GM12872 (cell line): ENCODE data around the gene ECE2.

Experiments used
- TF ChIP-seq, protein P1 (sequence below): IDR thresholded peaks from 3 replicates; pipeline ENCODE4 v1.5.1; 2011; ENCODE audit warnings: low read depth, mild to moderate bottlenecking, low read length, moderate library complexity; ENCODE audit not compliant: insufficient read depth

Gene ECE2

GRCh38 chr3:184328516-184328915, 52.7 kb downstream of the ECE2 start:
- TF ChIP-seq, protein P1, sequence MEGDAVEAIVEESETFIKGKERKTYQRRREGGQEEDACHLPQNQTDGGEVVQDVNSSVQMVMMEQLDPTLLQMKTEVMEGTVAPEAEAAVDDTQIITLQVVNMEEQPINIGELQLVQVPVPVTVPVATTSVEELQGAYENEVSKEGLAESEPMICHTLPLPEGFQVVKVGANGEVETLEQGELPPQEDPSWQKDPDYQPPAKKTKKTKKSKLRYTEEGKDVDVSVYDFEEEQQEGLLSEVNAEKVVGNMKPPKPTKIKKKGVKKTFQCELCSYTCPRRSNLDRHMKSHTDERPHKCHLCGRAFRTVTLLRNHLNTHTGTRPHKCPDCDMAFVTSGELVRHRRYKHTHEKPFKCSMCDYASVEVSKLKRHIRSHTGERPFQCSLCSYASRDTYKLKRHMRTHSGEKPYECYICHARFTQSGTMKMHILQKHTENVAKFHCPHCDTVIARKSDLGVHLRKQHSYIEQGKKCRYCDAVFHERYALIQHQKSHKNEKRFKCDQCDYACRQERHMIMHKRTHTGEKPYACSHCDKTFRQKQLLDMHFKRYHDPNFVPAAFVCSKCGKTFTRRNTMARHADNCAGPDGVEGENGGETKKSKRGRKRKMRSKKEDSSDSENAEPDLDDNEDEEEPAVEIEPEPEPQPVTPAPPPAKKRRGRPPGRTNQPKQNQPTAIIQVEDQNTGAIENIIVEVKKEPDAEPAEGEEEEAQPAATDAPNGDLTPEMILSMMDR = no peak

GRCh38 chr3:184332370-184333090, 56.7 kb downstream of the ECE2 start:
- TF ChIP-seq, protein P1 = no peak

DNA sequence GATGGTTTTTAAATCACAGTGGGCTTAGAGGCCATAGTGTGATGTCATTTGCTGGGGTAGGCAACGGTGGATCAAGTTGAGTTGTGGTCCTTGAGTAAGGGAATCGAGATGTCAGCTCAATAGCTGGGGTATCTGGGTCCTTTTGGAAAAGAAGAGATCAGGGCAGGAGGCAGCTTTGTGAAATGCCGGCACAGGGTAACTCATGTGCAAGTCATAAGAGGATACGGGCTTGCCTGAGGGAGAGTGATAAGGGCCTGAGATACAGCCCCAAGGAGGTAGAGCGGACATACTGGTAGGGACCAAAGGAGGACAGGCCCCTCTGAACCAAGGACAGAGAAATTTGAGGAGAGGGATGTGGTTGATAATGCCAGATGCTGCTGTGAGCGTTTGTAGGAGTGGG, 57.4 kb downstream of the ECE2 start:
- TF ChIP-seq, protein P1 = no peak

DNA sequence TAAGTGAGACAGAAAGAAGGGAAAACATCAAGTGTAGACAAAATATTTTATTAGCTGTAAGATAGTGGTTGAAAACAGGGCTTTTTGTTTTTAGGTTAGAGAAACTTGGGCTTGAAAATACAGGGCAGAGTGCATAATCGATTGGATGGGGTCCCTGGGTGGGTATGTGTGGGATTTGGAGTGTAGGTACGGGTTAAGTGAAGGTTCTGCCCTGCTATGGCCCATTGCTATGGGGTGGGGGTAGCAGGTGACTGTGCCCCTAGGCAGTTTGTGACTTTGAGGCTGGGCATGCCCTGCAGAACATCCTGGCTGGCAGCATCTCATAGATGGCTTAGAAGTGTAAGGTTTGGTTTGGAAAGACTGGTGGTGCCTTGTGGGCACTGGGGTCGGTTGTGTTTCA, 57.9 kb downstream of the ECE2 start:
- TF ChIP-seq, protein P1 = no peak

- TF ChIP-seq, protein P1 = no peak
Observed at GRCh38 chr3:184334470-184335158, 58.8 kb downstream of the ECE2 start.

GRCh38 chr3:184335291-184335660, 59.5 kb downstream of the ECE2 start:
- TF ChIP-seq, protein P1 = no peak

GRCh38 chr3:184335661-184336546, 60.1 kb downstream of the ECE2 start:
- TF ChIP-seq, protein P1 = no peak
